Thyroid gland (tissue), 4 donors: ENCODE measurements around the gene CLDN18.

Experiments
- POLR2A ChIP-seq, 2 donors: fragments of 450-650 bp; IDR thresholded peaks; one replicate each; pipeline ENCODE4 v1.6.1; 2017; ENCODE audit warnings: antibody characterized with exemption in 2 of 2, mild to moderate bottlenecking in 2 of 2, moderate library complexity in 1 of 2
- TF ChIP-seq, protein P1 (sequence below), 6 experiments: fragments of 200-600 bp in 3 of 6; fragments of 450-650 bp in 3 of 6; sonication (generic) in 3 of 6; IDR thresholded peaks; one replicate each; pipeline ENCODE4 v1.5.1; 2016 to 2019; ENCODE audit warnings: antibody characterized with exemption in 6 of 6, mild to moderate bottlenecking in 2 of 6, inconsistent platforms in 1 of 6, moderate library complexity in 1 of 6

DNA sequence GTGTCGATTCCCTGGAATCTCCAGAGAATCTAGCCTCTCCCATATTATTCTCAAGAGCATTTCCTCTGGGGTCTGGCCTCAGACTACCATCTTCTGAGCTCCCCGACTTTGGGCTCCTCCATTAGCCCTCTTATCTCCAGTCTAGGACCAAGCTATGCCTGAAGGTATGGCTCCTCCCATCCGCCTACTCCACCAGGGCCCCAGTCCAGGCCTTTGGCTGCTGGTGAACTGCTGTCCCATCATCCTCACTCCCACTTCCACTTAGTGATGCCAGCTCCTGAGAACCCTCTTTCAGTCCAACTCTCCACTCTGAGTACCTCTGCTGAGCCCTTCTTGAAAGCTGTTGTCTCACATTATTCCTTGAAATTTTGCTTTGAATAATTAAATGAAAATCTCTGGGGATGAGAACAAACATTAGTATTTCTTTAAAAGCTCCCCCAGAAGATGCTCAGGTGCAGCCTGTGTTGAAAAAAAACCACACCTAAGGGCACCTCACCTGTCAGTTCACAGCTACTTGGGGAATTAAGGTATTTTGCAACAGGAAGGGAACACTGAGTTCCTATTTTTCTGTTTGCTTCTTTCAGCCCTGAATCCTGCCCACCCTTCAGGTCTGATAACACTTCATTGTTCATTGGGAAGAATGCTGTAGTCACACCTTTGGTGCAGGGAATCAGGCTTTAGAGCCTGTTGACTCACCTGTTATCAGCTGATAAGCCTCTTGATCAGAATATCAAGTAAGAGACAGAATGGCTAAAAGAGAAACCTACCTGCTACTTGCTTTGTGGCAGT lies 9.5 kb downstream of the CLDN18 start:
- no peak for TF ChIP-seq POLR2A (IDR thresholded peaks at IDR 0.05)
- TF ChIP-seq, protein P1, sequence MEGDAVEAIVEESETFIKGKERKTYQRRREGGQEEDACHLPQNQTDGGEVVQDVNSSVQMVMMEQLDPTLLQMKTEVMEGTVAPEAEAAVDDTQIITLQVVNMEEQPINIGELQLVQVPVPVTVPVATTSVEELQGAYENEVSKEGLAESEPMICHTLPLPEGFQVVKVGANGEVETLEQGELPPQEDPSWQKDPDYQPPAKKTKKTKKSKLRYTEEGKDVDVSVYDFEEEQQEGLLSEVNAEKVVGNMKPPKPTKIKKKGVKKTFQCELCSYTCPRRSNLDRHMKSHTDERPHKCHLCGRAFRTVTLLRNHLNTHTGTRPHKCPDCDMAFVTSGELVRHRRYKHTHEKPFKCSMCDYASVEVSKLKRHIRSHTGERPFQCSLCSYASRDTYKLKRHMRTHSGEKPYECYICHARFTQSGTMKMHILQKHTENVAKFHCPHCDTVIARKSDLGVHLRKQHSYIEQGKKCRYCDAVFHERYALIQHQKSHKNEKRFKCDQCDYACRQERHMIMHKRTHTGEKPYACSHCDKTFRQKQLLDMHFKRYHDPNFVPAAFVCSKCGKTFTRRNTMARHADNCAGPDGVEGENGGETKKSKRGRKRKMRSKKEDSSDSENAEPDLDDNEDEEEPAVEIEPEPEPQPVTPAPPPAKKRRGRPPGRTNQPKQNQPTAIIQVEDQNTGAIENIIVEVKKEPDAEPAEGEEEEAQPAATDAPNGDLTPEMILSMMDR (IDR thresholded peaks at IDR 0.05): no peak
